ENCODE measurements around the gene CFAP92. TPM values are rescaled to one million over a fixed set of nuclear protein-coding genes. Genes with fewer than 3 reads are reported as not detected.

The CFAP92 gene
- total and polyA plus RNA-seq, 4 donors: 1.2 to 4.9 (median 2.7) TPM

DNA sequence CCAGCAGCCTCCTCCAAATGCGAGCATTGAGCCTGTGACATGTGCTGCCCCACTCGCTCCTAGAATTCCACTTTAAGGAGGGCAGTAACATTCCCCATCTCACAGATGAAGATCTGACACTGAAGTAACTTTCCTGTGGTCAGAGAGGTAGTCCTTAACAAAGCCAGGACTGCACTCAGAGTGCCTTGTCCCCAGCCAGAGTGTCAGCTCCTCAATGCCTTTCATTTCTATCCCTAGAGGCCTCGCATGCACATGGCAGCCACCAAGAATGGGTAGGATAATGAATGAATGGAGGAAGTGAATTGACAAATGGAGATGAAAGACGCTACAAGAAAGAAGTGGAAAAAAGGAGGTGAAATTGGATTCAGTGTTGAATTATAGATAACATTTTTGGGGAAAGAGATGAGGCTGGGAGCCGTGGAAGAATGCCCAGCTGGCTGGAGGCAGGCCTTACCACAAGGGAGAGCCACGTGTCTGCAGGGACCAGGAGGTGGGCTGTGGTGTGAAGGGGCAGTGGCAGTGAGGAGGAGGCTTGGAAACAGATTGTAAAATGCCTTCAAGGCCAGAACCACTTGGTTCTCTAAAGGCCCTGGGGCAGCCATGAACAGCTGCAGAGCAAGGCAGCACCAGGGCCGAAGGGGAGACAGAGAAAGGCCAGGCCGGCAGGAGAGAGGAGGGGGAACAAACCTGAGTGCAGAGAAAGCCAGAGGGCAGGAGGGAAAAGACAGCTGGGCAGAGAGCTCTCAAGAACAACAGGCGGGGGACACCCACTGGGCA is 10.4 kb downstream of the CFAP92 start:
- TF ChIP-seq, protein P1, sequence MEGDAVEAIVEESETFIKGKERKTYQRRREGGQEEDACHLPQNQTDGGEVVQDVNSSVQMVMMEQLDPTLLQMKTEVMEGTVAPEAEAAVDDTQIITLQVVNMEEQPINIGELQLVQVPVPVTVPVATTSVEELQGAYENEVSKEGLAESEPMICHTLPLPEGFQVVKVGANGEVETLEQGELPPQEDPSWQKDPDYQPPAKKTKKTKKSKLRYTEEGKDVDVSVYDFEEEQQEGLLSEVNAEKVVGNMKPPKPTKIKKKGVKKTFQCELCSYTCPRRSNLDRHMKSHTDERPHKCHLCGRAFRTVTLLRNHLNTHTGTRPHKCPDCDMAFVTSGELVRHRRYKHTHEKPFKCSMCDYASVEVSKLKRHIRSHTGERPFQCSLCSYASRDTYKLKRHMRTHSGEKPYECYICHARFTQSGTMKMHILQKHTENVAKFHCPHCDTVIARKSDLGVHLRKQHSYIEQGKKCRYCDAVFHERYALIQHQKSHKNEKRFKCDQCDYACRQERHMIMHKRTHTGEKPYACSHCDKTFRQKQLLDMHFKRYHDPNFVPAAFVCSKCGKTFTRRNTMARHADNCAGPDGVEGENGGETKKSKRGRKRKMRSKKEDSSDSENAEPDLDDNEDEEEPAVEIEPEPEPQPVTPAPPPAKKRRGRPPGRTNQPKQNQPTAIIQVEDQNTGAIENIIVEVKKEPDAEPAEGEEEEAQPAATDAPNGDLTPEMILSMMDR (IDR thresholded peaks at IDR 0.05; ENCODE audit: control extremely low read depth, extremely low read depth): no peak
- Histone ChIP-seq H3K27me3 (ENCODE audit: control insufficient read depth in 3 of 3, insufficient read depth in 3 of 3, low read length in 2 of 3) (no peaks in the 10 kb centered on the region), H3K4me1 (ENCODE audit: control insufficient read depth in 5 of 5, insufficient read depth in 5 of 5, low read length in 5 of 5) (peaks cover 0 to 6% (median 0%) of the 10 kb centered on the region in 5 donors), H3K9me3 (ENCODE audit: control insufficient read depth in 4 of 4, insufficient read depth in 3 of 4, low read length in 3 of 4) (no peaks in the 10 kb centered on the region), H3K27ac (ENCODE audit: low read depth in 1 of 2, low read length in 1 of 2) (no peak overlapping the region), H3K36me3 (ENCODE audit: control insufficient read depth in 4 of 4, insufficient read depth in 4 of 4, low read length in 4 of 4) (no peaks in the 10 kb centered on the region), H3K4me3 (no peak overlapping the region), H3K9ac (ENCODE audit: insufficient read depth in 1 of 2, low read length in 2 of 2) (no peak overlapping the region)
- DNase-seq (no peak), ATAC-seq (ENCODE audit: insufficient read depth, low FRiP score) (no peak)
- WGBS, 2 donors: 91% methylated on average over 9 of the region's 9 CpGs

DNA sequence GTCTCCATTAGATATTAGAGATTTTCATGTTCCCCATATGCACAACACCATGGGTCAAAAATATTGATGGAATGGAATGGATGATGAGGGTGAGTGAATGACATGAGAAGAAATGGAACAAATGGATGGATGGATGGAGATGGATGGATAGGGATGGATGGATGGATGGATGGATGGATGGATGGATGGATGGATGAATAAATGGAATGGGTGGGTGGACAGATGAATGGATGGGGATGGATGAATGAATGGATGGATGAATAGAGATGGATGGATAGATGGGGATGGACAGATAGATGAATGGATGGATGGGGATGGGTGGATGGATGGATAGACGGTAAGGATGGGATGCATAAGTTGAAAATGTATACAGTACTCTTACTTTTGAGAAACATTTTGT is 18.6 kb downstream of the CFAP92 start:
- H3K36me3 ChIP-seq (ENCODE audit: control insufficient read depth in 4 of 4, insufficient read depth in 4 of 4, low read length in 4 of 4): no peaks in the 10 kb centered on the region
- no peak overlapping the region for H3K9ac ChIP-seq (ENCODE audit: insufficient read depth in 1 of 2, low read length in 2 of 2)
- TF ChIP-seq, protein P1 (IDR thresholded peaks at IDR 0.05; ENCODE audit: control extremely low read depth, extremely low read depth): no peak
- H3K4me1 ChIP-seq (ENCODE audit: control insufficient read depth in 5 of 5, insufficient read depth in 5 of 5, low read length in 5 of 5): peaks cover 0 to 20% (median 2%) of the 10 kb centered on the region in 5 donors
- H3K9me3 ChIP-seq (ENCODE audit: control insufficient read depth in 4 of 4, insufficient read depth in 3 of 4, low read length in 3 of 4): no peaks in the 10 kb centered on the region
- H3K4me3 ChIP-seq: no peak overlapping the region
- 88 to 94% methylated on average over 1 of the region's 1 CpG for WGBS, 2 donors
- no peaks in the 10 kb centered on the region for H3K27me3 ChIP-seq (ENCODE audit: control insufficient read depth in 3 of 3, insufficient read depth in 3 of 3, low read length in 2 of 3)
- H3K27ac ChIP-seq (ENCODE audit: low read depth in 1 of 2, low read length in 1 of 2): no peak overlapping the region
- DNase-seq (no peak), ATAC-seq (ENCODE audit: insufficient read depth, low FRiP score) (no peak)

DNA sequence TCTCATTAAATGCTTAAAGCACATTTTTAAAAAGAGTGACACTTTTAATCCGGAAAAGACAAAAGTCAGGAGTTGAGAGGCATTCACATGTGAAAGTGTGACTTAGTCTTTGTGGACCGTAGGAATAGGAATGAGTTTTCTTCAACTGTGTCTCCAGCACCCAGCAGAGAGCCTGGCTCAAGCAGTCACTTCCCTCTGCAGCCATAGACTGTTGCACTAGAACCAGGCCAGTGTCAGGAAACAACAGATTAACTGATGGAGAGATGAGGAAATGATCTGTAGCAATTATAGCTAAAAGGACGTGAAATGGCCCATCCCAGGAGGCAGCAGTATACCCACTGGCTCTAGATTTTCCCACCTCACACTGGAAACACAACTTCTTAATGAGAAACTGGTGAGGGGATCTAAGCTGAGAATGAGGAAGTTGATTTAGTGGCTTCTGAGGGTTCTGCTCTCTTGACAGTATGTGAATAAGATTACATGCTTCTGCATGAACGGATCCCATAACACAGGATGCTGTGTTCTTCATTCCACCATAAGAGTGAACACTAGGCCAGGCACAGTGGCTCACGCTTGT is 19.8 kb downstream of the CFAP92 start:
- WGBS, 2 donors: 35 to 59% methylated on average over 5 of the region's 5 CpGs
- H3K27ac ChIP-seq (ENCODE audit: low read depth in 1 of 2, low read length in 1 of 2): no peak overlapping the region
- H3K9ac ChIP-seq (ENCODE audit: insufficient read depth in 1 of 2, low read length in 2 of 2): no peak overlapping the region
- H3K4me3 ChIP-seq: no peak overlapping the region
- H3K36me3 ChIP-seq (ENCODE audit: control insufficient read depth in 4 of 4, insufficient read depth in 4 of 4, low read length in 4 of 4): no peaks in the 10 kb centered on the region
- TF ChIP-seq, protein P1 (IDR thresholded peaks at IDR 0.05; ENCODE audit: control extremely low read depth, extremely low read depth): no peak
- ATAC-seq (ENCODE audit: insufficient read depth, low FRiP score) (no peak), DNase-seq (peak in 1 of 3 donors; percentile 18)
- peaks cover 0 to 20% (median 2%) of the 10 kb centered on the region in 5 donors for H3K4me1 ChIP-seq (ENCODE audit: control insufficient read depth in 5 of 5, insufficient read depth in 5 of 5, low read length in 5 of 5)
- no peaks in the 10 kb centered on the region for H3K27me3 ChIP-seq (ENCODE audit: control insufficient read depth in 3 of 3, insufficient read depth in 3 of 3, low read length in 2 of 3)
- no peaks in the 10 kb centered on the region for H3K9me3 ChIP-seq (ENCODE audit: control insufficient read depth in 4 of 4, insufficient read depth in 3 of 4, low read length in 3 of 4)

All from lung (tissue), 12 donors.